HG03103 (cell line): Measurements from ENCODE around the gene CIART.
"Not testable (repeated sequence)": the region's sequence is repeated elsewhere in the genome, so short reads cannot be mapped to it uniquely, and the experiment has no call there.

Source experiments
- ATAC-seq: cut with Tn5 transposase; IDR thresholded peaks from one replicate; pipeline ENCODE4 v1.9.1; 2021; ENCODE audit warnings: low read depth; ENCODE audit not compliant: unreplicated experiment

The CIART gene, protein sequence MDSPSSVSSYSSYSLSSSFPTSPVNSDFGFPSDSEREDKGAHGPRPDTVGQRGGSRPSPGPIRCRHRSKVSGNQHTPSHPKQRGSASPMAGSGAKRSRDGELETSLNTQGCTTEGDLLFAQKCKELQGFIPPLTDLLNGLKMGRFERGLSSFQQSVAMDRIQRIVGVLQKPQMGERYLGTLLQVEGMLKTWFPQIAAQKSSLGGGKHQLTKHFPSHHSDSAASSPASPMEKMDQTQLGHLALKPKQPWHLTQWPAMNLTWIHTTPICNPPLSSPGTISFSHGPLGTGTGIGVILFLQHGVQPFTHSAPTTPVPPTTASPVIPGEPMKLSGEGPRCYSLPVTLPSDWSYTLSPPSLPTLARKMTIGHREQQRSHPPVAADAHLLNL

DNA sequence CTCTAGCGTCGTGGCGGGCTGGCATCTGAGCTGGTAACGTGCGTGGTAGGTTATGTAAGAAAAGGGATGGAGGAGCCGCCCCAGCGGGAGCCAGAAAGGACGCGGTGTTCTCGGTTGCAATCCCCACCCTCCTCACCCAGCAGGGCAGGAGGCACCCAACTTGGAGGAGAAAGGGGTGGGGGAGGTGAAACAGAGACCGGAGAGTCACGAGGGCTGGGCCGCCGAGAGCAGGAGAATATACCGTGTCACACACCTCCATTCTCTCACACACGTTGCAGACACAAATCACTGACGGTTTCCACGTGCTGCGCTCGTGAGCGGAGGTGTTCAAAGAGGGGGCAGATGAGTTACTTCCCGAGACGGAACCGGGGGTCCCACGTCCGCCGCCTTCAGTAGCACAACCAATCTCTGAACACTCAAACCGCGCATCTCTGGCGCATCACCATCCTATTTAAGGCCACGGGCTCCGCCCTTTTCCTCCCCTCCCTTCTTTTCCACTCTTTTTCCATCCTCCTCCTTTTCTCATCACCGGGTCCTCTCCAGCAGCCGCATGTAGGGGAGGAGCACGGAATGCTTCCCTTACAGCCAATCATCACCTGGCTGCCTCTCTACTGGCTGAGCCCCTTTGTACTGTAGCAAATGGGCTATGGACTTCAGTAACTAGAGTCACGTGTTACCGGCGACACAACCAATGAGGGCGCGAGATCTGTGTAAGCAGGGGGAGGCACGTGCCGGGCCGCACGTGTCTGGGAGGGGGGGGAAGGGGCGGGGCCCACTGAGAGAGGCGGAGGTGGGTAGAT lies at the start of gene CIART:
Gene CIART, plus strand, starts transcription at position 797 of the 800 bp plus-strand sequence. CDS start 714 bp downstream, outside the sequence.
- no peak for ATAC-seq

DNA sequence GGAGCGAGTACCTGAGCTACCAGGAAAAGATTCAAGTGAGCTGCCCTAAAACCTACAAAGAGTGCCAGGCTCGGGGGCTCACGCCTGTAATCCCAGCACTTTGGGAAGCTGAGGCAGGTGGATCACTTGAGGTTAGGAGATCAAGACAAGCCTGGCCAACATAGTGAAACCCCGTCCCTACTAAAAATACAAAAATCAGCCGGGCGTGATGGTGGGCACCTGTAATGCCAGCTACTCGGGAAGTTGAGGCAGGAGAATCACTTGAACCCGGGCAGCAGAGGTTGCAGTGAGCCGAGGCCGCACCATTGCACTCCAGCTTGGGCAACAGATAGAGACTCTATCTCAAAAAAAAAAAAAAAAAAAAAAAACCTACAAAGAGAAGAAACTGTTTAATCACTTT lies 49.4 kb upstream of the CIART start:
- not testable (repeated sequence) for ATAC-seq

DNA sequence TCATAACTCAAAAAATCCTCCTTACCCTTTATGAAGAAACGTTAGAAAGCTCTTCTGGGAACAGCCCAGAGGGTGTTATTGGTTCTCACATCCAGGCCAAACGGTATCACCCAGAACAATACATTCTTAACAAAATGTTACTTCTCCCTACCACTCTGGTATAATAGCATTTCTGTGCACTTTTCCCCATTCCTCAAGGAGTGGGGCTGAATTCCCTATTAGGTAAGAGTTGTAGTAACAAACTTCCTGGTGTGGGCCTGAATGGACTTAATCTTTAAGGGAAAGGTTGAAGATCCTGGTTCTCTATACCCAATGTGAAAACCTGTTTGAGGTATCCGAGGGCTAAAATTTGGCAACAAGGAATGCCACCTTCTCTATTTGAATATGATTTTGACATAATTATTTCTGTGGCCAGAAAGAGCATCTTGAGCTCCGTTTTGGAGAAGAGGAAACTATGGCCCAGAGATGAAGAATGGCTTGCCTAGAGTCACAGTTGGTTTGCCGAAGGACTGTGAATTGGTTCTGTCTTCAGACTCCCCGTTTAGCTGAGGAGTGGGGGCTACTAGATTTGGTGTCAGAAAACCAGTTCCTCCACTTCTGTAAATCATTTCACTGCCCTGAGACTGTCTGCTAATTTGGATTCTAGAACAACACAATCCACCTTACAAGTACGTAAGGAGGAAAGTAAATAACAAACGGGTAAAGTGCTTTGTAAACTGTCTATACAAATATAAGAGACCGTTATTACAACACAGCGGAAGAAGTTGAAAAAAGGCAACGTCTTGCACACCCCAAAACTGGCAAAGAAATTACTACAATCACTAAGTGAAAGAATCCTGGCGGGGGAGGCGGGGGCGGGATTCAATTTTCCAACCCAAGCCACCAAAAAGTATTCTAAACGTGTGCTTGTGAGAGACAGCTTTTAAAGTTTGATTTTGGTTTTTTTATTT lies 48.7 kb upstream of the CIART start:
- no peak for ATAC-seq

DNA sequence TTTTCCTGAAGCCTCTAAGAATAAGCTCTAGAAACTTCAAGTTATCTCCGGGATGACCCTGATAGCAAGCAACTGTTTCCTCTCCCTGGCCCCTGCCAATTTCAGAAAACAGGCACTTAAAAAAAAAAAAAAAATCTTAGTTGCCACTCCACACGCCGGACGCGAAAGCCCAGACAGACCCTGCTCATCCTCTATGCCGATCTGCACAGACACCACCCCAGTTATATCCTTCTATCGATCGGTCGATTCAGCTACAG lies 48.1 kb upstream of the CIART start:
- ATAC-seq, result no peak

DNA sequence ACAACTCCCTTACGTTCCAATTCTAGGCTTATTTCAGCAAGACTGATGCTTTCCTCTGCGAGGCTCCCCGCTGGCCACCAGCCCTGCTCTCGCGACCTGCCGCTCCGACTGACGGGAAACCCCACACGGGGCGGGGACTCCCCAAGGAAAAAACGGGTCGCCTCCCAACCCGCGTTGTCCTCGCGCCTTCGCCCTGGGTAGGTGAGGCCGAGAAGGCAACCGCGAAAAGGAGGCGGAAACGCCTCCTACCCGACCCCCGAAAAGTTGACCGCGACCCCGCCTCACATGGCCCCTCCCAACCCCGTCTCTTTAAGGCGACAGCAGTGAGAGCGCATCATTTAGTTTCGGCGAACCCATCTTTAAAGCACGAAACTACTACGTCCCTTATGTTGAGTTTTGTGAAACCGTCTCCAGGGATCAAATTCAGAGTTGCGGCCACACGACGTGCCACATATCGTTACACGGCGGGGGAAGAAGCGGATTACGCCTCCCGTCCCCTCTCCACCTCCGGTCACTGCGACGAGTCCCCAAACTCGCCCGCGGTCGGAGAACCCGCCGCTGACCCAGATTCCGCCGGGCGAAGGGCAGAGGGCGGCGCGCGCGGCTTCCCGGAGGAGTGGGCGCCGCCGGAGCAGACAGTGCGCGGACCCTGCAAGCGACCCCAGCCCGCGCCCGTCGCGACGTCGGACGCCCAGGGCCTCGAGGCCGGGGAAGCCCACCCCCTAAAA lies 47.6 kb upstream of the CIART start:
- peak; percentile 46 for ATAC-seq

DNA sequence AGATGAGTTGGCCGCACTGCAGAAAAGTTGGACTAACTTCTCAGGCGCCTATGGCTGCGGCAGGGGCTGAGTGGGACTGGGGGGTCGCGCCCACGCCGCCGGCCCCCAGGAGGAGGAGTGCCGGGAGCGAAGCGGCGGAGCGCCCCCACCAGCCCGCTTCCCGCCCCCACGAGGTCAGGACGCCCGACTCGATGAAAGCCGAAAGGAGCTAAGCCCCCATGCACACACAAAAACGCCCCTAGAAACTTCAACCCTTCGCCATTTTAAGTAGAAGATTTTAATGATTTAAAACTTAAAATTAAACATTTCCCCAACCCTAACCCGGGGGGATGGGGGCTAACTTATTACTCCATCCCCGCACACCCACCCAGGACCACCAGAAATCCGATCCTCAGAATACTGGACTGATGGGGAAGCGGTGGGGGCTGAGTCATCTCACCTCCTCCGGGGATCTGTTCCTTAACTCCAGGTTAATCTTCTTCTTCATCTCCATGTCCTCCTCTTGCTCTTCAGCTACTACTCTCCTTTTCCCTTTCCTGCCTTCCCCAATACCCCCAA lies 47.0 kb upstream of the CIART start:
- no peak for ATAC-seq

DNA sequence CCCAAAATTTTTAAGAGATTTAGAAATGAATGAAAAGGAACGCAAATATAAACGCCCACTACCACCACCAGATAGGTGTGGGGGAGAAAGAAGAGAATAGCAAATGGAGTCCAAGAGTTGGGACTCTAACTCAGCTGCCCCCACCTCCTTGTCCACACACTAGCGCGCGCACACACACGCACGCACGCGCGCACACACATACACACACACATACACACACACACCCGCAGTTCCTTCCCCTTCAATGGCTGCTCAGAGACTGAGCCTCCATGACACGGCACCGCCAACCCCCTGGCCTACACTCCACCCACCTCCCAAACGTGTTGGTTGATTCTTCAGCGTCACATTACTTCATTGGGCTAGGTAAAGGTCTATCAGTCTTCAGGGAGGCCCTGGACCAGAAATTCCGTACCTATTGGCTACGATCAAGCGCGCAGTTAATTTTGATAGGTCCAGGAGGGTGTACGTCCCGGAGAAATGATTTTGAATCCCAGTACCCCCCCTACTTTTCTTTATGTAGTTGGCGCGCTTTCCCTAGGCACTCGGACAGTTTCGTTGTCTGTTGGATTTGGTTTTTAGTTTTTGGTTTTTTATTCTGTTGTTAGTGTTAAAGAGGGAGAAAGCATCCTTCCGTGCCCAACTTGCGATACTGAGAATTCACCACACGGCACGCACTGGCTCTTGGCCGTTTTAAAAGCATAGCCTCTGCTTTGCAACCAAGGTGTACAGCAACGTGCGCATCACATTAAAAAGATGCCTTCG lies 46.3 kb upstream of the CIART start, which contains the start of gene ANP32E:
Gene ANP32E, minus strand, starts transcription at position 261 of the 762 bp plus-strand sequence. CDS start 326 bp downstream, outside the sequence.
- ATAC-seq, result peak; percentile 80

DNA sequence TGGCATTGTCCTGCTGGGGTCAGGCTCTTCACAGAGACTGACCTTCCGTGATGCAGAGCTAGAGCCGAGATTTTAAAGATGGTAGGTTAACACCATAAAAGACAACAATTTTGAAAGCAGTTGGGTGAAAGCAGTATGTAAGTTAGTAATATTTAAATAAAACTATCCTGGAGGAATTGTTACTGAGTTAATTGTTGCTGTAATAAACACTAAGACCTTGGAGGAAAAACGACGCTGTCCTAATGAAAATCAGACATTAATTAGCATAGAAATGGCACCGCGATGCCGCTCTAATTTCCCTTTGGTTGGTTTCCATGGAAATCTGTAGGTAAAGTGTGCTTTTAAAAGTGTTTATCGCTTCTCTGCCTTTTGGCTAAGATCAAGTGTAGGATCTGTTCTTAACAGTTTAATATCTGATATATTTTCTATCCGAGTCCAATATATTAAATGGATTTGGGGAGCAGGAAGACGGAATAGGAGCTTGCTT lies 45.7 kb upstream of the CIART start:
- no peak for ATAC-seq

DNA sequence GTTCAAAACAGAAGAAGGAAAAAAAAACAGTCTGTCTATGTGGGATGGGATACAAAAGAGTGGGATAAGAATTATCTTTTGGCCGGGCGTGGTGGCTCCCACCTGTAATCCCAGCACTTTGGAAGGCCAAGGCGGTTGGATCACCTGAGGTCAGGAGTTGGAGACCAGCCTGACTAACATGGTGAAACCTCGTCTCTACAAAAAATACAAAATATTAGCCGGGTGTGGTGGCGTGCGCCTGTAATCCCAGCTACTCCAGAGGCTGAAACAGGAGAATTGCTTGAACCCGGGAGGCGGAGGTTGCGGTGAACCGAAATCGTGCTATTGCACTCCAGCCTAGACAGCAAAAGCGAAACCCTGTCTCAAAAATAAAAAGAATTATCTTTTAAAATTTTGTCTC lies 45.2 kb upstream of the CIART start:
- ATAC-seq, result not testable (repeated sequence)

DNA sequence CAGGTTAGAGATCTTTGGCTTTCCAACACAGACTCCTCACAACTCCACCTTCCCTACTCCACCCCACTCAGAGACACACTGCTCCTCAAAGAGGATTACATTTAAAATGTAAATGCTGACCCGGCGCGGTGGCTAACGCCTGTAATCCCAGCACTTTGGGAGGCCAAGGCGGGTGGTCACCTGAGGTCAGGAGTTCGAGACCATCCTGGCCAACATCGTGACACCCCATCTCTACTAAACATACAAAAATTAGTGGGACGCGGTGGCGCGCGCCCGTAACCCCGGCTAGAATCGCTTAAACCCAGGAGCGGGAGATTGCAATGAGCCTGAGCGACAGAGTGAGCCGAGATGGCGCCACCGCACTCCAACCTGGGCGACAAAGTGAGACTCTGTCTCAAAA lies 44.6 kb upstream of the CIART start:
- ATAC-seq, result no peak

DNA sequence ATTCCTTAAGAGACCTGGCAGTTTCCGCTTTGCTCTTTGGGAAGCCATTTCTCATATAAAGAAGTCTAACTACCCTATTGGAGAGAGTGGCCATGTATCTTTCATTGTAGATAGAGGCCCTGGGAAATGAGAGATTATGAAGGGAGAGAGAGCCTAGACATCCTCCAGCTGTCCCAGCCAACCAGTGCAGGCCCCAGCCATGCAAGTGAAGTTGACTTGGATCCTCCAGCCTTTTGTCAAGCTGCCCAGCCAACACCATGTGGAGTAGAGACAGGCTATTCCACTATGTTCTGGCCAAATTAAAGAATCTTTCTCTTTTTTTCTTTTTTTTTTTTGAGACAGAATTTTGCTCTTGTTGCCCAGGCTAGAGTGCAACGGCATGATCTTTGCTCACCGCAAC lies 39.4 kb upstream of the CIART start:
- ATAC-seq, result no peak

DNA sequence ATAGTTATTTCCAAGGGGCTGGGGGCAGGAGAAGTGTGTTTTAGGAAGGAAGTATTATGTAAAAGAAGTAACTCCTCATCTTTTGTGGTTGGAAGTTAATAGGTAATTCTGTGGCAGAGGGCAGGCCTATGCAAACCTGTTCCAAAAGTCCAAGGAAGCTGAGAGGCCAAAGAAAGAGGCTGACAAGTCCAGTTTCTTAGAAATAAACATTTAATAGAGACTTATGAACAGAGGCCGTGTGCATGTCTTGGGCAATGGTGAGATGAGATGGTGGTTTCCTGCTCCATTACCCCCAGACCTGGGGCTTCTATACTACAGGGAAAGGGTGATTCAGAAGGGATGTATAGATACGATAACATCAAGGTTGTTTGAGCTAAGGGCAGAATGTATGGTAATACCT lies 32.4 kb upstream of the CIART start:
- no peak for ATAC-seq

DNA sequence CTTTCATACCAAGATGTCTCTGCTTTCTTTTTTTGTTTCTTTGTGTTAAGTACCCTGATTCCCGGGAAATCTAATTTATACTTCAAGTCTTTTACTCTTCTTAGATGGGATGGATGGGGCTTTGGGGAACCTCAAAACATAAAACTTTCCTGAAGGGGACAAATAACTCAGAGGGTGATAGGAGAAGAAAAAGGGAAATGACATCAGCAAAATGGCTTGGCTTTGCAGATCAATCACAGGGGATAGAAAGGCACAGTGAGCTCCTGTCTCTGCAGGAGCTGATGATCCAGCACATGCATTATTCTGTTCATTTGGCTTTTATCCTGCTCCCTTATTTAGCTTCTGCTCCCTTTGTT lies 26.2 kb upstream of the CIART start:
- ATAC-seq, result no peak

DNA sequence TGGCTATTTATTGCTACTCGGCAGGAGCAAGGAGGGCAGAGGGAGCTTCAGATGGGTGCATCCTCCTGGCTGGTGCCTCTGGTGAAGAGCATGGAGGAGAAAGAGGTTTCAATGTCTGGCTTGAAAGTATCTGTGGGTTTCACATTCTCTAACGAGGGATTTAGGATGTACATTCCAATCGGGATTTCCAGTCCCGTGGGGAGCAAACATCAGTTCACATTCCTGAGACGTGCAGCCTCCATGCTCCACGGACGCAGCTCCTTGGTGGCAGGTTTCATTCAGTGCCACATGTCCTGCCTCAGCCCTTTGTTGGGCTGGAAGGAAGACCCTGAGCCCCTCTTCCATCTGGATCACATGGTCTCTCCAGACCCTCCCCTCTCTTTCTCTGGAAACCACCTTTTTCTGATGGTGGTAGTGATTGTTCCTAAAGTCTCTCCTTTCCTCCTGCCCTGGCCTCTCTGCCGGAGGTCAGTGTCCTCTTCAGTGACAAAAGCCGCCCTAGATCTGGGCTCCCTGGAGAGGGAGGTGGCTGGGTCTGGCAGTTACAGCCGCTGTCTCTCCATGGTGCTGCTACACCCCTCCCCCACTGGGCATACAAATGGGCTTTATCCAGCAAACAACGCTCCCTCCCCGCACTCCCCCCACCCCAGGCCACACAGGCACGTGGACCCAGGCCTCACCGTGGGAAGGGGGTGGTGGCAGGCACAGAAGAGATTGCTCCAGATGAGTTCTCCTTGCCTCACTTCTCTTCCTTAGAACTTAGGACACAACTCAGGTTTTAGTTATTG lies 25.6 kb upstream of the CIART start:
- ATAC-seq, result no peak

DNA sequence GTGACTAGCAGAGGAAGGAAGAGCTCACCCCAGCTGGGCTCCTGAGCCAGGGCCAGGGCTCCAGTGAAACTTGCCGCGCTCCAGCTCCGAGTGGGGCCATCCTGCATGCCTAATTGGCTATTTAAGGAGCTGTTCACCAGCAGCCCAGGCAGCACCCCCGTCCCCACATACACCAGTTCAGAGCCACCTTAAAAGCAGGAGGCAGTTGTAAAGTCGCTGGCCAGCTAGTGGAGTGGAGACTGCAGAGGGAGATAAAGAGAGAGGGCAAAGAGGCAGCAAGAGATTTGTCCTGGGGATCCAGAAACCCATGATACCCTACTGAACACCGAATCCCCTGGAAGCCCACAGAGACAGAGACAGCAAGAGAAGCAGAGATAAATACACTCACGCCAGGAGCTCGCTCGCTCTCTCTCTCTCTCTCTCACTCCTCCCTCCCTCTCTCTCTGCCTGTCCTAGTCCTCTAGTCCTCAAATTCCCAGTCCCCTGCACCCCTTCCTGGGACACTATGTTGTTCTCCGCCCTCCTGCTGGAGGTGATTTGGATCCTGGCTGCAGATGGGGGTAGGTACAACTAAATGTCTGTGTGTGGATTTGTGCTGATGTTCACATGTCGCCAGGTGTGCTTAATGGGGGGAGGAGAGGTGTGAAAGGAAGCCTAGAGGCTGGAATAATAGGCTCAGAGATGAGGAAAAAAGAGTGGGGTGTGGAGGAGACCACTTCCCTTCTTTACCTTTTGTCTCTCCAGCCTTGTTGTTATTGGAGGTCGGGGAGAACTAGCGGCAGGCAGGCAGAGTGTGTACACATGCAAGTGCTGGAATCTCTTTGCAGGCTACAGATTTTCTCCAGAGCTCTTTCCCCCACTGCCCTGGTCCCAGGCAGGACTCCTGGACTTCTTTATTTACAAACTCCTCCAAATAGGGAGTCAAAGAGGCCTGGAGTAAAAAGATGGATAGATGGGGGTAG lies 24.4 kb upstream of the CIART start, which contains the start of gene CA14:
Gene CA14, plus strand, starts transcription at position 151 of the 962 bp plus-strand sequence. Its CDS starts 355 bp downstream, at position 506.
- ATAC-seq, result no peak

DNA sequence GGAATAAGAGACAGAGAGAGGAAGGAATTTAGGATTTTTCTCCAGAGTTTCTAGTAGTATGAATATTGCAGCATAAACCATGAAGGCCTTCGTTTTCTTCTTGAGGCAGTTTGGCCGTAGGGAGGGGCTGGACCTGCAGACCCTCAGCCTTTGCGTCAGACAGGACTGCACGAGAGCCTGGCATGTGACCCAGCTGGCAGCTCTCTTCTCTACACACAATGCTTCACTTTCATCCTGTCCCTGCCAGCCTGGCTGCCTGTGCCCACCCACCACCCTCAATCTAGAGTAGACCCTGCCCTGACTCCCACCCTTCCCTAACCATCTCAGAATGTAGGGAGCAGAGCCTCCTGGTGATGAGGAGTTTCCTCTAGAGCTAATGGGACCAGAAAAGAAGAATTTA lies 23.1 kb upstream of the CIART start:
- ATAC-seq, result no peak
